ENCODE measurements around the gene PHC2. TPM values are rescaled to one million over a fixed set of nuclear protein-coding genes. Genes with fewer than 3 reads are reported as not detected.

PHC2 gene
- total RNA-seq, 1 donor from 2014 or later: 105 TPM

GRCh38 chr1:33401471-33401870, 29.4 kb downstream of the PHC2 start:
- TF ChIP-seq CTCF (IDR thresholded peaks at IDR 0.05): no peak
- ATAC-seq (no peak), DNase-seq (no peak)
- Histone ChIP-seq H3K36me3 (no peaks in the 10 kb centered on the region), H3K9me3 (peaks cover 4% of the 10 kb centered on the region), H3K27ac (no peak overlapping the region), H3K4me1 (peaks cover 7% of the 10 kb centered on the region), H3K27me3 (ENCODE audit: low read depth) (no peaks in the 10 kb centered on the region), H3K4me3 (no peak overlapping the region)
- intact Hi-C loops (cut with DNase I): no loop called here

- Histone ChIP-seq H3K9me3 (no peaks in the 10 kb centered on the region), H3K27me3 (ENCODE audit: low read depth) (no peaks in the 10 kb centered on the region), H3K4me1 (peaks cover 13% of the 10 kb centered on the region), H3K36me3 (no peaks in the 10 kb centered on the region), H3K27ac (no peak overlapping the region), H3K4me3 (no peak overlapping the region)
- DNase-seq (no peak), ATAC-seq (no peak)
- intact Hi-C loops (cut with DNase I): no loop called here
- no peak for TF ChIP-seq CTCF (IDR thresholded peaks at IDR 0.05)
Observed at GRCh38 chr1:33400153-33400911, 30.6 kb downstream of the PHC2 start.

- Histone ChIP-seq H3K4me3 (no peak overlapping the region), H3K27ac (no peak overlapping the region), H3K9me3 (no peaks in the 10 kb centered on the region), H3K27me3 (ENCODE audit: low read depth) (no peaks in the 10 kb centered on the region), H3K4me1 (peaks cover 13% of the 10 kb centered on the region), H3K36me3 (no peaks in the 10 kb centered on the region)
- ATAC-seq (no peak), DNase-seq (no peak)
- no peak for TF ChIP-seq CTCF (IDR thresholded peaks at IDR 0.05)
- intact Hi-C loops (cut with DNase I): no loop called here
Observed at GRCh38 chr1:33399375-33399774, 31.5 kb downstream of the PHC2 start.

GRCh38 chr1:33397994-33398393, 32.9 kb downstream of the PHC2 start:
- H3K4me3 ChIP-seq: no peak overlapping the region
- intact Hi-C loops (cut with DNase I): no loop called here
- ATAC-seq: no peak
- peaks cover 13% of the 10 kb centered on the region for H3K4me1 ChIP-seq
- H3K9me3 ChIP-seq: no peaks in the 10 kb centered on the region
- TF ChIP-seq CTCF (IDR thresholded peaks at IDR 0.05): no peak
- no peaks in the 10 kb centered on the region for H3K27me3 ChIP-seq (ENCODE audit: low read depth)
- H3K36me3 ChIP-seq: no peaks in the 10 kb centered on the region
- H3K27ac ChIP-seq: no peak overlapping the region
- no peak for DNase-seq

- Histone ChIP-seq H3K9me3 (no peaks in the 10 kb centered on the region), H3K27me3 (ENCODE audit: low read depth) (no peaks in the 10 kb centered on the region), H3K36me3 (no peaks in the 10 kb centered on the region), H3K4me1 (peaks cover 13% of the 10 kb centered on the region), H3K4me3 (no peak overlapping the region), H3K27ac (no peak overlapping the region)
- peak; percentile 78 to 80 for ATAC-seq
- intact Hi-C loops (cut with DNase I): no loop called here
- TF ChIP-seq CTCF (IDR thresholded peaks at IDR 0.05): no peak
- DNase-seq: no peak
Observed at GRCh38 chr1:33397125-33397506, 33.8 kb downstream of the PHC2 start.
